Vagina (tissue), 2 donors: Measurements from ENCODE around the gene SLC5A10. TPM values are rescaled to one million over a fixed set of nuclear protein-coding genes. Genes with fewer than 3 reads are reported as not detected.

Source experiments
- DNase-seq, 2 donors: peaks; one replicate each; pipeline ENCODE4 v3.0.0-alpha.2; 2017; ENCODE audit errors: extremely low spot score in 2 of 2
- H3K27ac ChIP-seq: fragments of 200-600 bp; sonication (generic); one replicate; pipeline ENCODE4 v1.5.1; 2019
- H3K27me3 ChIP-seq: fragments of 200-600 bp; sonication (generic); one replicate; pipeline ENCODE4 v1.5.1; 2019
- H3K36me3 ChIP-seq, 2 donors: fragments of 200-600 bp; sonication (generic); one replicate each; pipeline ENCODE4 v1.5.1; 2017 to 2019
- H3K4me1 ChIP-seq: fragments of 200-600 bp; sonication (generic); one replicate; pipeline ENCODE4 v1.5.1; 2019
- H3K4me3 ChIP-seq, 2 donors: fragments of 200-600 bp; sonication (generic); 1 replicate in 1 of 2; 2 replicates in 1 of 2; pipeline ENCODE4 v1.5.1; 2016 to 2019
- H3K9me3 ChIP-seq: fragments of 200-600 bp; sonication (generic); one replicate; pipeline ENCODE4 v1.5.1; 2019
- POLR2A ChIP-seq, 2 donors: fragments of 450-650 bp; IDR thresholded peaks; one replicate each; pipeline ENCODE4 v1.6.1; 2017; ENCODE audit warnings: antibody characterized with exemption in 2 of 2, mild to moderate bottlenecking in 2 of 2, moderate library complexity in 2 of 2
- POLR2AphosphoS5 ChIP-seq, 2 donors: sonication (generic); formaldehyde crosslinking; IDR thresholded peaks; one replicate each; pipeline ENCODE4 v1.9.0; 2017; ENCODE audit warnings: antibody characterized with exemption in 2 of 2, mild to moderate bottlenecking in 2 of 2, low read depth in 1 of 2; ENCODE audit not compliant: insufficient read depth in 1 of 2
- intact Hi-C: fragments of 100-400 bp; cut with DNase I; formaldehyde crosslinking; loops from one replicate; pipeline ENCODE4 v1.15.1; 2023
- total RNA-seq: library from RNA; depleted of rRNA; stranded (reverse); fragments of >200 nt; gene quantifications from one replicate; pipeline ENCODE4 v1.2.3, GENCODE V29; 2016
- TF ChIP-seq, protein P1 (sequence below), 3 experiments: fragments of 450-650 bp in 2 of 3; fragments of 200-600 bp in 1 of 3; sonication (generic) in 1 of 3; IDR thresholded peaks; one replicate each; pipeline ENCODE4 v1.5.1; 2017 to 2019; ENCODE audit warnings: antibody characterized with exemption in 3 of 3, mild to moderate bottlenecking in 2 of 3, moderate library complexity in 2 of 3

SLC5A10 gene
- total RNA-seq, 1 donor from 2014 or later, result not detected

DNA sequence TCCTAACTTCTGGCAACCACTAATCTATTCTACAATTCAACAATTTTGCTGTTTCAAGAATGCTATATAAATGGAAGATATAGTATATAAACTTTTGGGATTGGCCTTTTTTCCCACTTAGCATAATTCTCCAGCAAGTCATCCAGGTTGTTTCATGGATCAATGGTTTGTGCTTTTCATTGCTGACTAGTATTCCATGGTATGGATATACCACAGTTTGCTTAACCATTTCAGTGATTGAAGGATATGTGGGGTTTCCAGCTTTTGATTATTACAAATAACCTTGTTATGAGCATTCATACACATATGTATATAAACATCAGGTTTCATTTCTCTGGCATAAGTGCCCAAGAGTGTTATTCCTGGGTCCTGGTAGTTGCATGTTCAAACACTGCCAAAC, 54.7 kb downstream of the SLC5A10 start:
- H3K27ac ChIP-seq, result no peak overlapping the region
- H3K9me3 ChIP-seq, result no peaks in the 10 kb centered on the region
- H3K27me3 ChIP-seq, result no peaks in the 10 kb centered on the region
- H3K36me3 ChIP-seq, result no peaks in the 10 kb centered on the region
- no peak for DNase-seq
- no peak overlapping the region for H3K4me3 ChIP-seq
- intact Hi-C loops, result no loop called here
- TF ChIP-seq, protein P1, sequence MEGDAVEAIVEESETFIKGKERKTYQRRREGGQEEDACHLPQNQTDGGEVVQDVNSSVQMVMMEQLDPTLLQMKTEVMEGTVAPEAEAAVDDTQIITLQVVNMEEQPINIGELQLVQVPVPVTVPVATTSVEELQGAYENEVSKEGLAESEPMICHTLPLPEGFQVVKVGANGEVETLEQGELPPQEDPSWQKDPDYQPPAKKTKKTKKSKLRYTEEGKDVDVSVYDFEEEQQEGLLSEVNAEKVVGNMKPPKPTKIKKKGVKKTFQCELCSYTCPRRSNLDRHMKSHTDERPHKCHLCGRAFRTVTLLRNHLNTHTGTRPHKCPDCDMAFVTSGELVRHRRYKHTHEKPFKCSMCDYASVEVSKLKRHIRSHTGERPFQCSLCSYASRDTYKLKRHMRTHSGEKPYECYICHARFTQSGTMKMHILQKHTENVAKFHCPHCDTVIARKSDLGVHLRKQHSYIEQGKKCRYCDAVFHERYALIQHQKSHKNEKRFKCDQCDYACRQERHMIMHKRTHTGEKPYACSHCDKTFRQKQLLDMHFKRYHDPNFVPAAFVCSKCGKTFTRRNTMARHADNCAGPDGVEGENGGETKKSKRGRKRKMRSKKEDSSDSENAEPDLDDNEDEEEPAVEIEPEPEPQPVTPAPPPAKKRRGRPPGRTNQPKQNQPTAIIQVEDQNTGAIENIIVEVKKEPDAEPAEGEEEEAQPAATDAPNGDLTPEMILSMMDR (IDR thresholded peaks at IDR 0.05), result no peak
- TF ChIP-seq POLR2A (IDR thresholded peaks at IDR 0.05) (no peak), POLR2AphosphoS5 (IDR thresholded peaks at IDR 0.05; ENCODE audit: insufficient read depth in 1 of 2, low read depth in 1 of 2) (no peak)
- H3K4me1 ChIP-seq, result peaks cover 39% of the 10 kb centered on the region

DNA sequence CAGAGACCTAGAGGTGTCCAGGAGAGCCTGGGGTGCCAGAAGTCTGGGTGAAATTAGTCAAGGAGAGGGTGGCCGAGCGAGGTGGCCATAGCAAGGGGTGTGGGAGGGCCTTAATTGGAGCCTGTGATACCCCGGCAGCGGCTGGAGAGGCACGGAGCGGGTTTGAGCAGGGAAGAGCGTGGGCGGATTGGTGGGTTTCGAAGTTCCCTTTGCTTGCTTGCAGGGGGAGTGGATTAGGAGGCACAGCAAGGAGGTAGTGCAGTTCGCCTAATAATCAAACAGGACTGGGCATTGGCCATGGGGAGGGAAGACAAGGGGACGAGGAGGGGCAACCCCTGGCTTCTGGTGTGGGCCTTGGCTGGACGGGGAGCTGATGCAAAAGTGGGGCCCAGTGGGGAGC, 58.0 kb downstream of the SLC5A10 start:
- Histone ChIP-seq H3K27me3 (no peaks in the 10 kb centered on the region), H3K4me1 (peaks cover 18% of the 10 kb centered on the region), H3K36me3 (no peaks in the 10 kb centered on the region), H3K9me3 (no peaks in the 10 kb centered on the region), H3K4me3 (no peak overlapping the region), H3K27ac (no peak overlapping the region)
- TF ChIP-seq, protein P1 (IDR thresholded peaks at IDR 0.05), result no peak
- no peak for TF ChIP-seq POLR2A (IDR thresholded peaks at IDR 0.05)
- no peak for TF ChIP-seq POLR2AphosphoS5 (IDR thresholded peaks at IDR 0.05; ENCODE audit: insufficient read depth in 1 of 2, low read depth in 1 of 2)
- intact Hi-C loops, result no loop called here
- no peak for DNase-seq

DNA sequence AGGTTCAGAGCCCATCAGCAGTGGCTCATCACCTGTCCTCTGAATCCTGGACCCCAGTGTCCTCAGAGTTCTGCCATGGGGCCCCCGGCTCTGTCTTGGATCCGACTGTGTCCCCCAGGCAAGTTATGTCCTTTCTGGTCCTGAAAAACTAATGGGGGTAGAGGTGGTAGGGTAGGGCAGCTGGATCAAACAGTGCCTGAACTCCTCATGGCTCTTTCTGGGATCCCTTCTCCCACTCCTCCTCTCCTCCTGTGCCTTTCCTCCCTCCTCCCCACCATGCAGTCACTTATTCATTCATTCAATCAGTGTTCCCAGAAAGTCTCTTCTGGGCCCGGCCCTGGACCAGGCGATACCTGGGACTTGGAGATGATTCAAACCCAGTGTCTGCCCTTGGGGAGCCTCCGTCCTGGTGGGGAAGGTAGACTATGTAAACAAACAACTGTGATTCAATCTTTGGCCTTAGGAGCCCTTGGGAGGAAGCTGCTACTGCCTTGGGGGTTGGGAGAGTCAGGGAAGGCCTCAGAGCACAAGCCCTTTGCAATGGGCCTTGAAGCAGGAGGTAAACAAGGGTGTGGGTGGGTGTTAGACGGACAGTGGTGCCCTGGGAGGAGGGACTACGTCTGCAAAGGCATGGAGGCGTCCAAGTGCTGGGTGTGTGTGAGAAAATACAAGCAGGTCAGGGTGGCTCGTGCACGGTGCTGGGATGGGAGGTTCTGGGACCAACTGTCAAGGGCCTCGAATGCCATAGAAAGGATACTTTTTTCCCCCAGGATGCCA, 59.0 kb downstream of the SLC5A10 start:
- no peak for DNase-seq
- Histone ChIP-seq H3K27me3 (no peaks in the 10 kb centered on the region), H3K27ac (peak overlapping the region; percentile 53), H3K36me3 (no peaks in the 10 kb centered on the region), H3K4me1 (peaks cover 14% of the 10 kb centered on the region), H3K4me3 (no peak overlapping the region), H3K9me3 (no peaks in the 10 kb centered on the region)
- TF ChIP-seq POLR2AphosphoS5 (IDR thresholded peaks at IDR 0.05; ENCODE audit: insufficient read depth in 1 of 2, low read depth in 1 of 2) (peak in 1 of 2 donors; percentile 22), POLR2A (IDR thresholded peaks at IDR 0.05) (no peak)
- intact Hi-C loops, result no loop called here

DNA sequence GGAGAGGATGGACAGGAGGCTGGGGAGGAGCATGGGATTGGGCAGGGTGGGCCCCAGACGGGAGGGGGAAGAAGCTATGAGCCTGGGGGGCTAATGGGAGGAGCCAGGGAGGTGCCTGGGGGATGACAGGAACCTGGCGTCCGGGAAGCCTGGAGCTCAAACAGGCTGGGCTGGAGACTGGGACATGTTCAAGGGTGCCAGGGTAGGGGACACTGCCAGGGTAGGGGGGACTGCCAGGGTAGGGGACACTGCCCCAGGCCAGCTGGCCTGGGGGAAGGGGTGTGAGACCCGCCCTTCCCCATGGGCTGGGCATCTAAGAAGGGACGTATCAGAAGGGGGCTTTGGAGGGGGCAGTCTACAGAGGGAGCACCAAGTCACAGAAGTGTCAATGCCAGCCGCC, 59.6 kb downstream of the SLC5A10 start:
- DNase-seq, result no peak
- Histone ChIP-seq H3K9me3 (no peaks in the 10 kb centered on the region), H3K4me3 (no peak overlapping the region), H3K4me1 (peaks cover 14% of the 10 kb centered on the region), H3K27ac (peak overlapping the region; percentile 53), H3K36me3 (no peaks in the 10 kb centered on the region), H3K27me3 (no peaks in the 10 kb centered on the region)
- intact Hi-C loops, result no loop called here
- TF ChIP-seq POLR2AphosphoS5 (IDR thresholded peaks at IDR 0.05; ENCODE audit: insufficient read depth in 1 of 2, low read depth in 1 of 2) (no peak), POLR2A (IDR thresholded peaks at IDR 0.05) (no peak)
- TF ChIP-seq, protein P1 (IDR thresholded peaks at IDR 0.05), result no peak

DNA sequence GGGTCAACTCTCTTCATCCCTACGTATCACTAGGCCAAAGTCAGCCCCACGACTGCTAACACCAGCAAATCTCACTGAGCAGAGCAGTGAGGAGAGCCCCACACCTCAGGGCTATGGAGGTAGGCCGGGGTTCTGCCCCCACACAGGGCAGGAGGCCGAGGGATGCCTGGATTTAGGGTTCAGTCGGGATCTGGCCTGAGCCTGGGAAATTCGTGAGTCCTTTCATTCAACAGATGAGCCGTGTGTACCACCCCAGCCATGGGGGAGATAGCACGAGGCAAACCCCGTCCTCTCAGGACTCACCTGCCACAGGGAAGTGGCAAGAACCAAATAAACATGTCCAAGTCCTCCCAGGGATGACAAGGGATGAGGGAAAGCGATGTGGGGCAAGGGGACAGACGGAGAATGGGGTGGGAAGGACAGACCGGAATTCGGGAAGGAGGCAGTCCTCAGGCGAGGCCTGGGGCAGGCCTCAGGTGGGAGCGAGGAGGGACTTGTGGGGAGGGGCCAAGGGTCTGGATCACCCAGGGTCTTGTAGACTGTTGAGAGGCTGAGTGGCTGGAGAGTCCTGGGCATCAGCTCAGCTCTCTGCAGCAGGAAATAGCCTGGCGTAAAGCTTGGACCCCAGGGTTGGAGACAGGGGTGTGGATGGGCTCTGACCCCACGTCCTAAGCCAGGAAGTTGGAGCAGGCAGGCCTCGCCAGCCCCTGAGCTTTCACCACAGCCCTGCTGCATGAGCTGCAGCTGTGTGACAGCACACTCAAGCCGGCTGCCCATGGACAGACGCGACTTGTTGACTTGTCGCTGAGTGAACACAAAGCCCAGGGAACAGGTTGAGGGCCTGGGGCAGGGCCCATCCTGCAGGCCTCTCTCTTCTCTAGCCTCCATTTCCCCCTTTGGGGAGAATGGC, 60.5 kb downstream of the SLC5A10 start:
- H3K9me3 ChIP-seq, result no peaks in the 10 kb centered on the region
- intact Hi-C loops, result no loop called here
- H3K27me3 ChIP-seq, result no peaks in the 10 kb centered on the region
- DNase-seq, result no peak
- H3K27ac ChIP-seq, result no peak overlapping the region
- H3K4me1 ChIP-seq, result peaks cover 14% of the 10 kb centered on the region
- no peaks in the 10 kb centered on the region for H3K36me3 ChIP-seq
- H3K4me3 ChIP-seq, result no peak overlapping the region
- no peak for TF ChIP-seq POLR2A (IDR thresholded peaks at IDR 0.05)
- TF ChIP-seq, protein P1 (IDR thresholded peaks at IDR 0.05), result no peak
- no peak for TF ChIP-seq POLR2AphosphoS5 (IDR thresholded peaks at IDR 0.05; ENCODE audit: insufficient read depth in 1 of 2, low read depth in 1 of 2)
